HG03460 (cell line): Measurements from ENCODE around the gene SLC38A10.
A peak's percentile ranks its signal among the peaks of the same experiment; 100 is the strongest.
"Not testable (repeated sequence)": the region's sequence is repeated elsewhere in the genome, so short reads cannot be mapped to it uniquely, and the experiment has no call there.

Experiments used
- ATAC-seq: cut with Tn5 transposase; IDR thresholded peaks from one replicate; pipeline ENCODE4 v1.9.1; 2021; ENCODE audit not compliant: unreplicated experiment

The SLC38A10 gene

GRCh38 chr17:81232616-81233241 lies 62.4 kb downstream of the SLC38A10 start:
- ATAC-seq = no peak

DNA sequence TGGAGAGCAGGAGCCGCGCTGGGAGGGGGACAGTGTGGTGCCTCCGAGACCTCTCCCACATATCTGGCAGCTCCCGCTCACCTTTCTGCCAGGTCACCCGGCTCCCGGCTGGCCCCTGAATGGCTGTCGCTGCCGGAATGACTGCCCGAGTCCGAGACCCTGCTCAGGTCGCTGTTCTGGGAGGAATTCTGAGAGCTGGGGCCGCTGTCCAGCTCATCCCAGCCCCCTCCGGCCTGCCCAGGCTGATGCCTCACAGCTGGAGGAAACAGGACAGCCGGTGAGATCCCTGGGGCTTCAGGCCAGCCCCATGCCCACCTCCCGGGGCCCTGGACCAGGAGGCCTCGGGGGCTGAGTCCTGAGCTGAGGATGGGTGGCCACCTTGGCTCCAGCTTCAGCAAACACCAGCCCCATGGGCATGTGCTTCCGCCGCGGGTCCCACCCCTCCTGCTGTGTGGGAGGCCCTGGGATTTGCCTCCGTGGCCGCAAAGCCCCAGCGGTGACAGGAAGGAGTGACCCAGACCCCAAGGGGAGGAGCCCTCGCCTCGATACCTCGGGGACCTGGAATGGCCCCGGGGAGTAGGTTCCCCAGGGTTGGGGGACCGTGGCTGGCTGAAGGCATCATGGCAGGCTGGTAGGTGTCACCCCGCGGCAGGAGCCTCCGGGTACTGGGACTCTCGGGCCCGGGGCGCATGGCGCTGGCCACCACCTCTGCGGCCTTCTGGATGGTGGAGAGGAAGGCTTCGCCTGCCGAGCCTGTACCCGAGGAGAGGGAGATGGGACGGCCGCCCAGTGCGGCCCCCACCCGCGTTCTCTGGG lies 63.1 kb downstream of the SLC38A10 start:
- ATAC-seq = no peak

- no peak for ATAC-seq
These were observed 63.9 kb downstream of the SLC38A10 start for GRCh38 chr17:81231121-81231645.

GRCh38 chr17:81230043-81230820 lies 64.9 kb downstream of the SLC38A10 start:
- ATAC-seq = no peak

DNA sequence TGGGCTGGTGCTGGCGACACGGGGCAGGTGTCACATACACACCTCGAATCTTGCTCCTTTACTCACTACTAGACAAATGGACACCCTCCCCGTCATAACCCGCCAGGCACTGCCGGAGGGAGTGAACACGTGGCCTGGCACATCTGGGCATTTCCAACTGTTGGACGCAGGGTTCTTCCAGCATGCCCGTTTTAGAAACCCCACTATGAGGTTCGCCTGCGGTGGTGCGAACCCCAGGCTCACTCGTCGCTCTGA lies 65.5 kb downstream of the SLC38A10 start:
- no peak for ATAC-seq

DNA sequence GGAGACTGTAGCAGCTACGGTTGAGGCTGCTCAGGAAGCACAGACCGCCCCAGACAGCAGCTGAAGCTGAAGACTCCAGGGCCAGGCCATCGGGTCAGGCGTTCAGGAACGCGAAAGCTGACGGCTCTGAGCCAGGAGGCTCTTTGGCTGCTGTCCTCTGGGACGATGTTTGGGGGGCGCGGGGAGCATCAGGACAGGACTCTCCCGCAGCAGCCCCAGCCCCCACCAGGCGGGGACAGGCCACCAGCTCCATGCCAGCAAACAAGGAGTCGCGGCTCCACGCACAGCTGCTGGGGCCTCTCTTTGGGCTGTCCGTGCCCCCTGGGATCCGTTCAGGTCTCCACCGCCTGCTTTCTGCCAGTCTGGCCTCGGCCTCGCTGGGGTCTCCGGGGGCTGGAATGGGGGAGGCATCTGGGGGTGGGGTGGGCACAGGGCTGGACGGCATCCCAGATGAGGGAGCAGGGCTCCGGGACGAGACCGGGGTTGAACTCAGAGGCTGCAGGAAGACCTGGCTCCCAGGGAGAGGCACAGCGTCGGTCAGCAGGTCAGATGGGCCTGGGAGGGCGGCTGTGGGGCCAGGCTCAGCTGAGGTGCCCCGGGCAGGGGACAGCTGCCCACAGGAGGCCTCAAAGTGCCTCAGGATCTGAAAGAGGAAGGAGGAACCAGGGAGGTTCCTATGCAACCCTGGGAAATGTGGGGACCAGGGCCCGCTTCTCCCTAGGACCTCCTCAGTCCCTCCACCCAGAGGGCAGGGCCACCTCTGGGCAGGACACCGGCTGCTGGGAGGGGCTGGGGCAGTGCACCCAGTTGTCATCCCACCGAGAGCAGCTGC lies 66.1 kb downstream of the SLC38A10 start:
- no peak for ATAC-seq

GRCh38 chr17:81228420-81228819 lies 66.7 kb downstream of the SLC38A10 start:
- no peak for ATAC-seq

DNA sequence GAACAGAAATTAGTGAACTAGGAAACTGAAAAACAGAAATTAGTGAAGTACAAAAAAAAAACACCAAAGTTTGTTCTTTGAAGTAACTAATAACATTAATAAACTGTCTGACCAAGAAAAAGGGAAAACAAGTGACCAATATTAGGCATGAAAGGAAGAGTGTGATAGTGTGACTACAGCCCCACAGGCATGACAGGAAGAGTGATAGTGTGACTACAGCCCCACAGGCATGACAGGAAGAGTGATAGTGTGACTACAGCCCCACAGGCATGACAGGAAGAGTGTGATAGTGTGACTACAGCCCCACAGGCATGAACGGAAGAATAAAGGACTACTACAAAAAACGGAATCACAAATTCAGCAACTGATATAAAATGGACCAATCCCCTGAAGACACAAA lies 67.5 kb downstream of the SLC38A10 start:
- ATAC-seq = not testable (repeated sequence)

GRCh38 chr17:81223762-81224130 lies 71.4 kb downstream of the SLC38A10 start:
- ATAC-seq = no peak

GRCh38 chr17:81222906-81223761 lies 72.0 kb downstream of the SLC38A10 start, which contains the start of gene CEP131:
CEP131 (minus strand) TSS chr17:81222965; CDS start chr17:81220056, 2,909 bp downstream.
- ATAC-seq = peak; percentile 89

DNA sequence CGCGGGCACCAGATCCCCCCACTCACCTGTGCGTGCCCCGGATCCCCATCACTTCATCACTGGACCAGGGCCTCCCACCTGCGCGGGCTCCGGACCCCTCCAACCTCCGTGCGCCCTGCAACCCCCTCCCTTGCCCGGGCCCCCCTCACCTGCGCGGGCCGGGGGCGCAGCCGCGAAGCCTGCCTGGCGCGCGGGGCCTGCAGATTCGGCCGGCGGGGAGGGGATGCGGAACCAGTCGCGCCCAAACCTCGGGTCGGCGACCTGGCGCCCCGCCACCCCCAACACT lies 72.5 kb downstream of the SLC38A10 start:
- no peak for ATAC-seq

- no peak for ATAC-seq
These were observed 73.1 kb downstream of the SLC38A10 start for GRCh38 chr17:81221842-81222619.

DNA sequence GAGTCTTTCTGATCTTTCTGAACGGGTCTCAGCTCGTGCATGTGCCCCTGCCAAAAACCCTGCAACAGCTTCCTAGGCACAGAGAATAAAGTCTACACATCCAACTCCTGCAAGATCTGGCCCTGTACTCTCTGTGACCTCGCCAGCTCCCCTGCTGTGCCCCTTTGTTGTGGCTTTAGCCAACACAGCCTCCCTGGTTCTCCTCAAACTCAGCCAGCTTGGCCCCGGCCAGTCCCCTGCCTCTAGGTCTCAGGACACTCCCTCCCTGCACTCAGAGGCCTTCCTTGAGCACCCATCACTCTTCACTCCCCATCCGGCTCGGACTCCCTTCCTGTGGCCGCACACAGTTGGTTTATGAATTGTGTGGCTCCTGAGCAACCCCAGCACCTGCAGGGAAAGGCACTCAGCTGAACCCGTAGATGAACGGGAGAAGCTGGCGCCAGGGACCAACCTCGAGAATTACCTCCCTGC lies 73.7 kb downstream of the SLC38A10 start:
- ATAC-seq = no peak

- no peak for ATAC-seq
These were observed 75.5 kb downstream of the SLC38A10 start for GRCh38 chr17:81219476-81220180.

DNA sequence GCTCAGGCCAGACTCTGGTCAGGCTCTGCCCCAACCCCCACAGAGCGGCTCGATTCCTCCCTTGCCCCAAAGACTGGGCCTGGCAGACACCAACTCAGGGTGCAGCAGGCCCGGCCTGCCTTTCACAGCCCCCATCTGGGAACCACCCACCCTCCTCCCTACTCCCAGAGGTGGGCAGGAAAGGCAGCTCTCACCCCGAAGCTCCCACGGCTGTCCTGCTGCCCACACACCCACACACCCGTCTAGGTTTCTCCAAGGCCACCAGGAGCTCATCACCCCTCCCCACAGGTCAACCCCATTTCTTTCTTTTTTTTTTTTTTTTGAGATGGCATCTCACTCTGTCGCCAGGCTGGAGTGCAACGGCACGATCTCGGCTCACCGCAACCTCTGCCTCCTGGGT lies 76.1 kb downstream of the SLC38A10 start:
- ATAC-seq = no peak

GRCh38 chr17:81218459-81218858 lies 76.6 kb downstream of the SLC38A10 start:
- ATAC-seq = no peak

DNA sequence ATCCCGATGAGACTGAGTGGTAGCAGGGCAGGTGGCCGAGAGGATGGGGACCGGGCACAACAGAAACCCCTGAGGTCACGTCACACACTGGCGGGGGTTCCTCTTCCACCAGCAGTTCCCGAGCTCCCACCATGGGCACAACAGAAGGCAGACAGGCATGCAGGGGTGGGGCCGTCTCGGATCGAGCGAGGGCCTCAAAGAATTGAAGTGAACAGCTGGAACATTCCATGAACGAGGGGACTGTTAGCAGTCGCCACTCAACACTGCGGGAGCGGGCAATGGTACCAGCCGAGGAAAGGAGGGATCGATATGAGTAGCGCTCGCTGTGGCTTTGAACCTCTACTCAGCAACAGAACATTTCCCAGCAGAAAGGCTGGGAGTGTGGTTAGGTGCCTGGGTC lies 77.6 kb downstream of the SLC38A10 start:
- no peak for ATAC-seq

DNA sequence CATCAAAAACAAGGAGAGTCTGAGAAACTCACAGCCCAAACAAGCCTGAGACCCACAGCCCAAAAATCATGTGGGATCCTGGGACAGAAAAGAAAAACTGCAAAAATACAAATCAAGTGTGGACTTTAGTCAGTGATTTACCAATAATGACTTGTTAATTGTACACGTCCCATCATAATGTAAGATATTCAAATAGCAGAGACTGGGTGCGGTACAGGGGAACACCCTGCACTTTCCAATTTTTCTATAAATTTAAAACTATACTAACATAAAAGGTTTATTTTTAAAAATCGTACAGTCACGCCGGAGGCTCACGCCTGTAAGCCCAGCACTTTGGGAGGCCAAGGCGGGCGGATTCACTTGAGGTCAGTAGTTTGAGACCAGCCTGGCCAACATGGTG lies 81.1 kb downstream of the SLC38A10 start:
- no peak for ATAC-seq

- no peak for ATAC-seq
These were observed 82.7 kb downstream of the SLC38A10 start for GRCh38 chr17:81212365-81212764.
